WTC11 (cell line): ENCODE results near the gene COX6B2.

Source experiments
- TP53 ChIP-seq: sonication (generic); formaldehyde crosslinking; IDR thresholded peaks from 2 replicates; pipeline ENCODE4 v1.8.1; 2023; ENCODE audit warnings: mild to moderate bottlenecking, missing genetic modification reagents
- ZNF219 ChIP-seq: sonication (generic); formaldehyde crosslinking; IDR thresholded peaks from 2 replicates; pipeline ENCODE4 v1.8.0; 2023; ENCODE audit warnings: missing genetic modification reagents, mild to moderate bottlenecking, borderline replicate concordance
- ZNF263 ChIP-seq: sonication (generic); formaldehyde crosslinking; IDR thresholded peaks from 2 replicates; pipeline ENCODE4 v1.8.1; 2022; ENCODE audit warnings: low read depth, mild to moderate bottlenecking, moderate library complexity, missing genetic modification reagents
- ZNF416 ChIP-seq: fragments of 250-450 bp; sonication (Bioruptor Pico); IDR thresholded peaks from 2 replicates; pipeline ENCODE4 v1.9.0; 2021; ENCODE audit warnings: mild to moderate bottlenecking, inconsistent platforms
- TF ChIP-seq, protein P1 (sequence below): sonication (generic); formaldehyde crosslinking; IDR thresholded peaks from 2 replicates; pipeline ENCODE4 v1.8.0; 2022; ENCODE audit warnings: mild to moderate bottlenecking, missing genetic modification reagents
- TF ChIP-seq, protein P2 (sequence below): sonication (generic); formaldehyde crosslinking; IDR thresholded peaks from 2 replicates; pipeline ENCODE4 v1.8.1; 2023; ENCODE audit warnings: mild to moderate bottlenecking, missing genetic modification reagents
- TF ChIP-seq, protein P3 (sequence below): fragments of 200-600 bp; IDR thresholded peaks from 2 replicates; pipeline ENCODE4 v1.8.0; 2022; ENCODE audit warnings: antibody characterized with exemption
- TF ChIP-seq, protein P4 (sequence below): sonication (generic); formaldehyde crosslinking; IDR thresholded peaks from 2 replicates; pipeline ENCODE4 v1.8.0; 2022; ENCODE audit warnings: mild to moderate bottlenecking, missing genetic modification reagents
- TF ChIP-seq, protein P5 (sequence below): sonication (generic); formaldehyde crosslinking; IDR thresholded peaks from 2 replicates; pipeline ENCODE4 v1.8.1; 2022; ENCODE audit warnings: mild to moderate bottlenecking, missing genetic modification reagents, moderate library complexity, borderline replicate concordance

DNA sequence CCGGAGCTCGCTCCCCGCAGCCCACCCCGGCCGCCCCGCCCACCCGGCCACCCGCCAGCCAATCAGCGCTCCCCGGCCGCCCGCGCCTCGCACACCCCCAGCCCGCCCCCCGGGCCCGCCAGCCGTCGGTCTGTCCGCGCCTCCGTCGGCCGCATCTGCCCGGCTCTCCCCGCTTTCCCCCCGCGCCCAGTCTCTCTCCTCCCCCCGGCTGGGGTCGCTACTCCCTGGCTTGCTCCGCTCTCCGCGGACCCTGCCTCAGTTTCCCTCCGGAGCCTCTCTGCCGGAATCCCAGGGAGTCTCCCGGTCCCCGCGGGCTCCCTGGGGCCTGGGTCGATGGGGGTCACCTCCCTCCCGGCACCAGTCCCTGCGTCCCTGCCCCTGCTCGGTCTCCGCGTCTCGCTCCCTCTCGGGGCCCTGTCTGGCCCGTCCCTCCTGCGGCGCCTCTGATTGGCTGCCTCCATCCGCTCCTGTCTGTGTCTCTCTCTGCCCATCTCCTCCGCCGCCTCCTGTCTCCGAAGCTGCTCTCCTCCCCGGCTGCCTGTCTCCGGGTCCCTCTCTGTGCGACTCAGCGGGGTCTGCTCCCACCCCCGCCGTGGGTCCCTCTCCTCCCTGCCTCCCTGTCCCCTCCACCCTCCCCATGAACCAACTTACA is 15.3 kb upstream of the COX6B2 start:
- TF ChIP-seq, protein P1, sequence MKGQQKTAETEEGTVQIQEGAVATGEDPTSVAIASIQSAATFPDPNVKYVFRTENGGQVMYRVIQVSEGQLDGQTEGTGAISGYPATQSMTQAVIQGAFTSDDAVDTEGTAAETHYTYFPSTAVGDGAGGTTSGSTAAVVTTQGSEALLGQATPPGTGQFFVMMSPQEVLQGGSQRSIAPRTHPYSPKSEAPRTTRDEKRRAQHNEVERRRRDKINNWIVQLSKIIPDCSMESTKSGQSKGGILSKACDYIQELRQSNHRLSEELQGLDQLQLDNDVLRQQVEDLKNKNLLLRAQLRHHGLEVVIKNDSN (CRISPR knock-in tag), result no peak
- TF ChIP-seq, protein P2, sequence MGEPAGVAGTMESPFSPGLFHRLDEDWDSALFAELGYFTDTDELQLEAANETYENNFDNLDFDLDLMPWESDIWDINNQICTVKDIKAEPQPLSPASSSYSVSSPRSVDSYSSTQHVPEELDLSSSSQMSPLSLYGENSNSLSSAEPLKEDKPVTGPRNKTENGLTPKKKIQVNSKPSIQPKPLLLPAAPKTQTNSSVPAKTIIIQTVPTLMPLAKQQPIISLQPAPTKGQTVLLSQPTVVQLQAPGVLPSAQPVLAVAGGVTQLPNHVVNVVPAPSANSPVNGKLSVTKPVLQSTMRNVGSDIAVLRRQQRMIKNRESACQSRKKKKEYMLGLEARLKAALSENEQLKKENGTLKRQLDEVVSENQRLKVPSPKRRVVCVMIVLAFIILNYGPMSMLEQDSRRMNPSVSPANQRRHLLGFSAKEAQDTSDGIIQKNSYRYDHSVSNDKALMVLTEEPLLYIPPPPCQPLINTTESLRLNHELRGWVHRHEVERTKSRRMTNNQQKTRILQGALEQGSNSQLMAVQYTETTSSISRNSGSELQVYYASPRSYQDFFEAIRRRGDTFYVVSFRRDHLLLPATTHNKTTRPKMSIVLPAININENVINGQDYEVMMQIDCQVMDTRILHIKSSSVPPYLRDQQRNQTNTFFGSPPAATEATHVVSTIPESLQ (CRISPR knock-in tag), result no peak
- TF ChIP-seq TP53 (CRISPR knock-in tag) (no peak), ZNF416 (CRISPR knock-in tag) (no peak), ZNF263 (CRISPR knock-in tag) (no peak), ZNF219 (CRISPR knock-in tag) (no peak)
- TF ChIP-seq, protein P3, sequence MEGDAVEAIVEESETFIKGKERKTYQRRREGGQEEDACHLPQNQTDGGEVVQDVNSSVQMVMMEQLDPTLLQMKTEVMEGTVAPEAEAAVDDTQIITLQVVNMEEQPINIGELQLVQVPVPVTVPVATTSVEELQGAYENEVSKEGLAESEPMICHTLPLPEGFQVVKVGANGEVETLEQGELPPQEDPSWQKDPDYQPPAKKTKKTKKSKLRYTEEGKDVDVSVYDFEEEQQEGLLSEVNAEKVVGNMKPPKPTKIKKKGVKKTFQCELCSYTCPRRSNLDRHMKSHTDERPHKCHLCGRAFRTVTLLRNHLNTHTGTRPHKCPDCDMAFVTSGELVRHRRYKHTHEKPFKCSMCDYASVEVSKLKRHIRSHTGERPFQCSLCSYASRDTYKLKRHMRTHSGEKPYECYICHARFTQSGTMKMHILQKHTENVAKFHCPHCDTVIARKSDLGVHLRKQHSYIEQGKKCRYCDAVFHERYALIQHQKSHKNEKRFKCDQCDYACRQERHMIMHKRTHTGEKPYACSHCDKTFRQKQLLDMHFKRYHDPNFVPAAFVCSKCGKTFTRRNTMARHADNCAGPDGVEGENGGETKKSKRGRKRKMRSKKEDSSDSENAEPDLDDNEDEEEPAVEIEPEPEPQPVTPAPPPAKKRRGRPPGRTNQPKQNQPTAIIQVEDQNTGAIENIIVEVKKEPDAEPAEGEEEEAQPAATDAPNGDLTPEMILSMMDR, result no peak
- TF ChIP-seq, protein P4, sequence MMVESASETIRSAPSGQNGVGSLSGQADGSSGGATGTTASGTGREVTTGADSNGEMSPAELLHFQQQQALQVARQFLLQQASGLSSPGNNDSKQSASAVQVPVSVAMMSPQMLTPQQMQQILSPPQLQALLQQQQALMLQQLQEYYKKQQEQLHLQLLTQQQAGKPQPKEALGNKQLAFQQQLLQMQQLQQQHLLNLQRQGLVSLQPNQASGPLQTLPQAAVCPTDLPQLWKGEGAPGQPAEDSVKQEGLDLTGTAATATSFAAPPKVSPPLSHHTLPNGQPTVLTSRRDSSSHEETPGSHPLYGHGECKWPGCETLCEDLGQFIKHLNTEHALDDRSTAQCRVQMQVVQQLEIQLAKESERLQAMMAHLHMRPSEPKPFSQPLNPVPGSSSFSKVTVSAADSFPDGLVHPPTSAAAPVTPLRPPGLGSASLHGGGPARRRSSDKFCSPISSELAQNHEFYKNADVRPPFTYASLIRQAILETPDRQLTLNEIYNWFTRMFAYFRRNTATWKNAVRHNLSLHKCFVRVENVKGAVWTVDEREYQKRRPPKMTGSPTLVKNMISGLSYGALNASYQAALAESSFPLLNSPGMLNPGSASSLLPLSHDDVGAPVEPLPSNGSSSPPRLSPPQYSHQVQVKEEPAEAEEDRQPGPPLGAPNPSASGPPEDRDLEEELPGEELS (CRISPR knock-in tag), result no peak
- TF ChIP-seq, protein P5, sequence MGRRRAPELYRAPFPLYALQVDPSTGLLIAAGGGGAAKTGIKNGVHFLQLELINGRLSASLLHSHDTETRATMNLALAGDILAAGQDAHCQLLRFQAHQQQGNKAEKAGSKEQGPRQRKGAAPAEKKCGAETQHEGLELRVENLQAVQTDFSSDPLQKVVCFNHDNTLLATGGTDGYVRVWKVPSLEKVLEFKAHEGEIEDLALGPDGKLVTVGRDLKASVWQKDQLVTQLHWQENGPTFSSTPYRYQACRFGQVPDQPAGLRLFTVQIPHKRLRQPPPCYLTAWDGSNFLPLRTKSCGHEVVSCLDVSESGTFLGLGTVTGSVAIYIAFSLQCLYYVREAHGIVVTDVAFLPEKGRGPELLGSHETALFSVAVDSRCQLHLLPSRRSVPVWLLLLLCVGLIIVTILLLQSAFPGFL, result no peak
